GM21528 (cell line): ENCODE measurements around the gene NAA80.
"Not testable (repeated sequence)": the region's sequence is repeated elsewhere in the genome, so short reads cannot be mapped to it uniquely, and the experiment has no call there.

Experiments
- ATAC-seq: cut with Tn5 transposase; IDR thresholded peaks from one replicate; pipeline ENCODE4 v1.9.1; 2021; ENCODE audit warnings: mild to moderate bottlenecking, moderate library complexity; ENCODE audit not compliant: unreplicated experiment, low FRiP score

Gene NAA80

DNA sequence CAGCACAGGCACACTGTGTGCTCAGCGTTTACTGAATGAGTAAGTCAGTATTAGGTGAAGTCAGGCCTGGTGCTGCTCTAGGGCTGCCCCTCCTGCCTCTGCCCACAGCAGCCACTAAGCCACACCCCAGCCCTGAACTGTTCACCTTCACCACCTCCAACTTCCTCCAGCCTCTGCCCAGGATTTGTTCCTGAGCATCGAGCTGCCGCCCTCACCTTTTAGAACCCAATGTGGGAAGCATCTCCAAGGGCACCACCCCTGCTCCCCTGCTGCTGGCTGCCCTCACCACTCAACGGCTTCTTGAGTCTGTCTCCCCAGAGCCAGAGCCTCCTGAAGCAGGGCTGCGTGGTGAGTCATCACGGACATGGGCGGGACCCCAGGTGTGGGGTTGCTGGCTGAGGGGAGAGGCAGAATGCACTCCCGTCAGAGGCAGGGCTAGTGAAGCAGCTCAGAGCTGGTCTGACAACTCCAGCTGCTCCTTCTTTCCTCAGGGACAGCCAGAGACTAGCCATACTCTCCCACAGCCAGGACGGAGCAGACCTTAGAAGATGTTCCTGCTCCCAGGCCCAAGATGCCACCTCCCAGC, 17.5 kb upstream of the NAA80 start:
- ATAC-seq = no peak

DNA sequence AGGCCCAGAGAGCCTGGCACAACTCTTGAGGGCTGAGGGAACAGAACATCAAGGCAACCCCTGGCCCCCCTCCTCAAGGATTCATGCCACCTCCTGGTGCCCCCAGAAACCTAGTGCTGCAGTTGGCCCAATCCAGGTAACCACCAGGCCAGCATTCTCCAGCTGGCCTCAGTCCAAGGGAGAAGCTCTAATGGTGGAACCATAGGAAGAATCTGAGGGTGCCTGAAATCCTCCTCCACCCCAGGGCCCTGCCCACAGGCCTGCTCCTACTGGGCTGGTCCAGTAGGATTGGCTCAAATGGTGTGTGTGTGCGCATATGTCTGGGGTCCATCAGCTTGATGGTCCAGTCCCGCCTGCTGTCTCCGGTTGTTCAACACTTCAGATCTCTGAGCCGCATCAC, 15.6 kb upstream of the NAA80 start:
- ATAC-seq = no peak

DNA sequence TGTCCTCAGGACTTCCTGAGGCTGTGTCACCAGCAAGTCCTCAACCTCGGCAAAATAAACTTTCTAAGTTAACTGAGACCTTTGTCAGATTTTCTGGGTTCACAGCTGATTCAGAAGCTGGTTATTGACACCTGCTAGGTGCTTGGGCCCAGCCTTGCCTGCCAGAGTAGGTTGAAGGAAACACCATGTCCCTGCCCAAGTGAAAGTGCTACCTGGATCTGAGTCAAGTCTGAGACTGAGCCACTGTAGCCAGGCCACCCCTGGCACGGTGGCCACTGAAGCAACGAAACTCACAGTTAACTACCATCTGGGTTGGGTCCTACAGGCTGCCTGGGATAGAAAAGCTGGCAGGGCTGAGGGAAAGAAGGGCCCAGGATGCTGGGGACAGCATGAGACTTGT, 15.1 kb upstream of the NAA80 start:
- no peak for ATAC-seq

DNA sequence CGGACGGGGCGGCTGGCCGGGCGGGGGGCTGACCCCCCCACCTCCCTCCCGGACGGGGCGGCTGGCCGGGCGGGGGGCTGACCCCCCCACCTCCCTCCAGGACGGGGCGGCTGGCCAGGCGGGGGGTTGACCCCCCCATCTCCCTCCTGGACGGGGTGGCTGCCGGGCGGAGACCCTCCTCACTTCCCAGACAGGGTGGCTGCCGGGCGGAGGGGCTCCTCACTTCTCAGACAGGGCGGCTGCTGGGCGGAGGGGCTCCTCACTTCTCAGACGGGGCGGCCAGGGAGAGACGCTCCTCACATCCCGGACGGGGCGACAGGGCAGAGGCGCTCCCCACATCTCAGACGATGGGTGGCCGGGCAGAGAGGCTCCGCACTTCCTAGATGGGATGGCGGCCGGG, 12.8 kb upstream of the NAA80 start:
- not testable (repeated sequence) for ATAC-seq

DNA sequence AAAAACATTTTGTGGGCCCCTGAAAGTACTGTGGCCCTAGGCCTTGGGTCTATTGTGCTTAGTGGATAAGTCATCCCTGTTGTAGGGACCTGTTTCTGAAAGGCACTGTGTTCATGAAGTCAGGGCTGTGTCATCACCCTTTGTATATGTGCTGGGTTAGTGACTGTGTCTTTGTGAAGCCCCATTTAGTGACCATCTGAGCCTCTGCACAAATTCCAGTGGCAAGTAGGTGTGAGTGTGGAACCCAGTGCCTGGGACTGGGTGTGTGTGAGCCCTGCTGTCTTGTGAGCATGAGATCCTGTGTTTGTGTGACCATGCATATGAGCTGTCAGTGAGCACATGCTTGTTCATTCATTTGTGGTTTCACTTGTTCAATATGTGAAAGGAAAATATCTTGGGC, 5.4 kb upstream of the NAA80 start:
- no peak for ATAC-seq

DNA sequence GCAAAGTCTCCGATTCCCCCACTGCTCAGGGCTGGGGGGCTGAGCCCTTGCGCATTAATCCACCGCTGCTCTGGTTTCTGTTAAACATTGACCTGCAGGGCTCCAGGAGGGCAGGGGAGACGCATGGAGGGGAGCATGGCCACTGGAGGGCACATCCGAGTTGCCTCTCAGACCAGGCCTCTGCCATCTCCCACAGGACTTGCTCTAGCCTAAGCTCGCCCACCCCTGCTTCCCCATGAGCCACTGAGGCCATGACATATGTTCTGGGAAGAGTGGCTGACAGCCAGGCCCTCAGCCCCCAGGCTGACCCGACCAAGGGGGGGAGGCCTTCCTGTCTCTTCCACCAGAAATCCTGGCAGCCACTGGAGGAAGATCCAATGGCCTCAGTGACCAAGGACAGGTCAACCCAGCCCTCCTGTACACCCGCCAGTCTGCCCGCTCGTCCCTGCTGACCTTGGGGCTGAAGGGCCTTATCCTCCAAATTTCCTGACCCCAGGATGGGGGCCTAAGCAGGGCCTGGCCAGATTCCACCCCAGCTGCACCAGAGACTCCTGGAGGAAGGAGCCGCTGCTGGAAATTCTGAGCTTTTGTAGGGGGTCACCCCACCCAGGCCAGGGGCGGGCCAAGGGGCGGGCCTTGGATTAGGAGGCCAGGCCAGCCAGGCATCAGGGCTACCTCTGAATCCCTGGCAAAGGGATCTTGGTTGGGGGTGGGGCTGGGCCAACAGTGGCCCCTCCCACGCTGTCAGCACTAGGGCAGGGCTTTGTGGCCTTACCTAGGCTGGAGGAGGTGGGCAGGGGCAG, 4.0 kb upstream of the NAA80 start, which contains the start of gene HYAL1:
HYAL1 (minus strand) TSS at position 562 of the 803 bp plus-strand sequence. CDS start 618 bp downstream, outside the sequence.
- ATAC-seq = no peak

DNA sequence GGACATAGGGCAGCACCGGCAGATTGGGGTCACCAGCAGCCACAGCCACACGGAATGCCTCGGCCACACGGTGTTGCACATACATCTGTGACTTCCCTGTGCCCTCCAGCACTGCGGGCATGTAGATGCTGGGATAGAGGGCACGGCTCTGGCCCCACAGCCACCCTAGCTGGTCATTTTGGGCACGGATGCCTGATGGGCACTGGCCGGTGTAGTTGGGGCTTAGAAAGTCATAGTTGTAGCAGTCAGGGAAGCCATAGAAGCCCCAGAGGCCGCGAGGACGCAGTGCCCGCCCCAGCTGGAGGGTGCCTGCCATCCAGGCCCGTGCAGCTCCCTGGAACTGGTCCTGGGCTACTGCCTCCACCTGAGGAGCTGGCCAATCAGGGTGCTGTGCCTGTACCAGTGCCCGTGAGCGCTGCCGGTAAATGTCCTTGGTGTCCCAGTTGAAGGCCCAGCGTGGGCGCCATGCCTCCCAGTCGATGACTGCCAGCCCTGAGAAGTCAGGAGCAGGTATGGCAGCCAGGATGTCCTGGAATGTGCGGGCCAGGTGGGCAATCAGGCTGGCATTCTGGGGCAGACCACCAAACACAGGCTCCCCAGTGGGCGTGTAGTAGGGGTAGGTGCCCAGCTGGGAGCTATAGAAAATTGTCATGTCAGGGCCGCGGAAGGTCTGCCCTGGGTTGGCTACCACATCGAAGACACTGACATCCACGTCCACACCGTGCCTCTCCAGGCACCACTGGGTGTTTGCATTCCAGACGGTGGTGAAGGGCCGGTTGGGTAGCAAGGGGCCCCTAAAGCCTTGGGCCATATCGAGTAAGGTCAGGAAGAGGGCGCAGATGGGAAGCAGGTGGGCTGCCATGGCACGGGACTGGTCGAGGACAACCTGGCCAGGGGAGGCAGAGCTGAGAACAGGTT, 3.1 kb upstream of the NAA80 start:
- ATAC-seq = no peak

DNA sequence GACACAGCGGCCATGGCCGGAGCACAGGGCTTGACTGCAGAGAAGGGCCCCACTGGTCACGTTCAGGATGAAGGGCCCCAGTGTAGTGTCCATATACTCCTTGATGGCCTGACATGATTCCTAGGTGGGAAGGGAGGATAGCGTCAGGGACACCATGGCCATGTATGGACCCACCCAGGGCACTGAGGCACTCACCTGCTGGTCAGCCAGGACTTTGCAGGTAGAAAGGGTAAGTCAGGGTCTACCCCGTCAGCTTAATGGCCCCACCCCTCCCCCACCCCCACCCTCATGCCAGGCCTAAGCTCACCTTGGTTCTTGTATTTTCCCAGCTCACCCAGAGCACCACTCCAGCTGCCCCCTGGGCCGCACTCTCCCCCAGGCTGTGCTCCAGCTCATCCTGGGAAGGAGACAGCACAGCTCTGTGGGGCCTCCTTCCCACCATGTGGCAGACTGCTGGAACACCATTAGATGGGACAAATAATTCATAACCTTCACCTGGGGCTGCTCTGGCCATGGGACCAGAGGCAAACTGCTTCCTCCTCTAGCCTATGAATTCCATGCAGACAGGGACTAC, 1.6 kb upstream of the NAA80 start:
- no peak for ATAC-seq

DNA sequence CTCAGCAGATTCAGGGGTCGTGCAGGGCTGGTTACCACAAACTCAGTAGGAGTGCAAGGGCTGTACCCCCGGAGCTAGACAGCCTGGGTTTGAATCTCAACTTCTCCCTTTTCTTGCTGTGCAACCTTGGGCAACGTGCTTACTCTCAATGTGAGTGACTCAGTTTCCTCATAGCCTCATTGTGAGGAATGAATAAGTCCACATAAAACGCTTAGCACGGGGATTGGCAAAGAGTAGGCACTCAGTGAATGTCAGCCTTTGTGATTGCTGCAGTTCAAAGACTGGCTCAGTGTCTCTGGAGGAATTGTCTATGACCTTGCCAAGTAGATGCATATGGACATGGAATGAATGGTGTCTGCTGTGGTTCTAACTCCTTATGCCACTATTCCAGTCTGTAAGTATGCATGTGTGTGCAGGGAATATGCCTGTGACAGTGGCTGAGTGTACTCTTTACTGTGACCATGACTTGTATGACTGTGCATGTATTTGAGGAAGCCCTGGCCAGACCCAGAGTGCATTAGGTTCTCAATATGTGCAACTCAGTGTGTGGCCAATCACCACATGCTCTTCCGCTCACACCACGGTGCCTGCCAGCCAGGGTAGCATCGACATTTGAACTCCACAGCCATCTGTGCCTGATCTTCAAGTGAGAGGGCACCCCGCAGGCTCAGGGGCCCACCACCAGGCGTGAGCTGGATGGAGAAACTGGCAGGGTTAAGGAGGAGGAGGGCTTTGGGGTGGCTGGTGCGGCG, 900 bp upstream of the NAA80 start:
- no peak for ATAC-seq

DNA sequence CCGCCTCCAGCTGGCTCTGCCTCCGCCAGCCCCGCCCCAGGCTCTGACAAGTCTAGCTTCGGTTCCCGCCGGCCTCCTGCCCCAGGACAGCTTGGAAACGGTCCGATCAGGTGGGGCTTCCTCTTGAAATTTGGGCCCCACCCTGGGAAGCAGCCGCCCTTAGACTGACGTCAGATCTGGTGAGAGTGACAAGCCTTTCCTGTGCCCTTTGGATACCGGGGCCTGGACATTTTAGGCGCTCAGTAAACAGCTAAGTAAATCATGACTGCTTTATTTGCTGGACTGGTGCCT, 378 bp upstream of the NAA80 start:
- no peak for ATAC-seq

DNA sequence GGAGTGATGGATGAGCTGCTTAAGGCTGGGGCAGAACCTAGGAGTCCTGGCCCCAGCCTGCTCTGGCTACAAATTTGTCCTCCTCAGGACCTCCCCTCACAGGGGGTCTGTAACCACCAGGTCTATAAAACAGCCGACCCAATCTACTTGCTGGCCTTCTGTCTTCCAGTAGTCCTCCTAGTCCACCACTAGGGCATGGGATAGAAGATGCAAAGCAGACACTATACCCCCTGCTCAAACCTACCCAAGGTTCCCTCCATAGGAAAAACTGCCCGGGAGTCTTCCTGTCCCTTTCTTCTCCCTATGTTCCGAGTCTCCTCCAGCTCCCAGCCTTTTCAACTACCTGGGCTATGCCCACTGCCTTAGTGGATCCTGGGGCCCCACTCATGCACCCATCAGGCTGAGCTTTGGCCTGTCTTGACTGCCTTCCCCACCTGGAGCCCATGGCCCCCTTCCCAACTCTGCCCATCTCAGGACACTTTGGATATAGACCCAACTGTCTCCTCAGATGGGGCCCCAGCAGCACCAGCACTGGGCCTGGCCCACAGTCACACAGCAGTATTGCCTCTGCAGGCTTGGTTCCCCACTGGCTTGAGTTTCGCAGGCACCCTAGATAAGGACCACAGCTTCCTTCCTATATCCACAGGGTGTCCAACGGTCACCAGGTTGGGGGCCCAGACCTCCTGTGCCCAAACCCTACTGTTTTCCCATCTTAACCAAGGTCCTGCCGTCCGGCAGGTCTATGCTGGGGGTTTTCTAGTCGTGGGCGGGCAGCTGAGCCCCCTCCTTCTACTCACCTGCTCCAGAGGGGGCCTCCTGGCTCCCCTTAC, 1.1 kb downstream of the NAA80 start:
- no peak for ATAC-seq

DNA sequence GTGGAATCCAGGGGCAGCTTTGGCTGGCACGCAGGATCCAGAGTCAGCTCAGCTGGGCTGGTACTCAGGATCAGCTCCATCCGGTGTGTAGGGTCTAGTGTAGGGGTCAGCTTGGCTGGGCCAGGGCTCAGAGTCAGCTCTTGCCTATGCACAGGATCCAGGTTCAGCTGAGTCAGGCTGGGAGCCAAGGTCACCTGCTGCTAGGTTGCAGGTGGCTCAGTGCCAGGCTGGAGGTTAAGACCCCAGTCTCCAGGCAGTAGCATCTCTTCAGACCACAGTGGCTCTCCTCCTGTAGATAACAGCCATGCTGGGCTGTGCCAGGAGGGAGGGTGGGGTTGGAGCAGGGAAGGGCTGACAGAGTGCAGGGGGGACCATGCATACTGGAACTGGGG, 1.8 kb downstream of the NAA80 start:
- ATAC-seq = no peak

DNA sequence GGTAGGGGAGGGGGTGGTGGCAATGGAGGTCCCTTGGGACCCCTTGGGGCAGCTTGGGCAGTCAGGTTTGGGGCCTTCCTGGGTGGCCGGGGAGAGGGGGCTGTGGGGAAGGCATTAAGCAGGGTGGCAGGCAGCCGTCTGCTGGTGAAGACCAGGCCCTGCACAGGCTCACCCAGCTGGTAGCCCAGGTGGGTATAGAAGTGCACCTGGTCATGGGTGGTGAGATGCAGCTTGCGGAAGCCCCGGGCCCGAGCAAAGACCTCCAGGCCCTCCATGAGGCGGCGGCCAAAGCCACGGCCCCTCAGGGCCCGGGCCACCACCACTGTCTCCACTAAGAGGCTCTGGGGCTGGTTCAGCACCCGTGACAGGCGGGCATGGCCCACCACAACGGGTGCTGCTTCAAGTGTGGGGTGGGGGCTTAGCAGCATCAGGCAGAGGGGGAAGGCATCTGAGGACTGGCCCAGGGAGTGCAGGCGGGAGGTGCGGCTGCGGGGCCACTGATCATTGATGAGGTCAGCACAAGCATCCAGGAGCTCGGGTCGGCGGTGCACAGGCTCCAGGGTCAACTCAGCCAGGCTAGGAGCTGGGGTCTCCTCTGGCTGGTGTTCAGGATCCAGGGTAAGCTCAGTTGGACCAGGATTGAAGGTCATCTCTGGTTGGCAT, 2.4 kb downstream of the NAA80 start:
- ATAC-seq = no peak

DNA sequence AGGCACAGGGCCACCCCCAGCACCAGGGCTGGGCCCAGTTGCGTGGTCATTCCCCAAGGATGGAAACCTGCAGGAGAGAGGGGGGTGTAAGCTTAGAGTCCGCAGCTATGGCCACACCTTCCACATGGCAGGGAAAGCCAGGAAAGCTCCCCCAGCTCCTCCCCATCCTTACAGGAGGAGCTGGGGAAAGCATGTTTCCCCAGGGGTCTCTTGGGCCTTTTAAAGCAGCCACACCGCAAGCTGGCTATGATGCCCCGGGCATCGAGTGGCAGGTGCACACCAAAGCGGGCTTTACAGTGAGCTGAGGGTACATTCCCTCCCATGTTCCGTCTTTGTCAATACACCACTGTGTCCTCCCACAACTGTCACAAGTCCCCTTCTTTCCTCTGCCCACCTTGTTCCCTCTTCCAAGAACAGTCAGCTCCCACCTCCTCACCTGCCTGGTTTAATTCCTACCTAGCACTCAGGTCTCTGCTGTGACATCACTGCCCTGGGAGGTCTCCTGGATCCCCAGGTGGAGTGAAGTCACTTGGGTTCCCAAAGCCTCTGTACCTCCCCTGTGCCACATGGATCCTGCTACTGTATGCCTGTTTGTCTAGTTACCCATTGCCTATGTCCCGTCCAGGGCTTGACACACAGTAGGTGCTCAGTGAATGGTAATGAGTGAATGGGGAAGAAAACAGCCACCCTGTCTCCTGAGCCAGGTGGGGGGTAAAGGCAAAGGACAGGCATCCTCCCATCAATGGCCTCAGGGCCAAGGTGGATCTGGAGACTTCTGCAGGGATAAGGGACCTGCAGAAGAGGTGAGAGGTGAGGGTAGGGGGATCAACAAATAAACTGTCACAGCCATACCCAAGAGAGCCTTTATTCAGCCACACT, 3.4 kb downstream of the NAA80 start:
- ATAC-seq = no peak

DNA sequence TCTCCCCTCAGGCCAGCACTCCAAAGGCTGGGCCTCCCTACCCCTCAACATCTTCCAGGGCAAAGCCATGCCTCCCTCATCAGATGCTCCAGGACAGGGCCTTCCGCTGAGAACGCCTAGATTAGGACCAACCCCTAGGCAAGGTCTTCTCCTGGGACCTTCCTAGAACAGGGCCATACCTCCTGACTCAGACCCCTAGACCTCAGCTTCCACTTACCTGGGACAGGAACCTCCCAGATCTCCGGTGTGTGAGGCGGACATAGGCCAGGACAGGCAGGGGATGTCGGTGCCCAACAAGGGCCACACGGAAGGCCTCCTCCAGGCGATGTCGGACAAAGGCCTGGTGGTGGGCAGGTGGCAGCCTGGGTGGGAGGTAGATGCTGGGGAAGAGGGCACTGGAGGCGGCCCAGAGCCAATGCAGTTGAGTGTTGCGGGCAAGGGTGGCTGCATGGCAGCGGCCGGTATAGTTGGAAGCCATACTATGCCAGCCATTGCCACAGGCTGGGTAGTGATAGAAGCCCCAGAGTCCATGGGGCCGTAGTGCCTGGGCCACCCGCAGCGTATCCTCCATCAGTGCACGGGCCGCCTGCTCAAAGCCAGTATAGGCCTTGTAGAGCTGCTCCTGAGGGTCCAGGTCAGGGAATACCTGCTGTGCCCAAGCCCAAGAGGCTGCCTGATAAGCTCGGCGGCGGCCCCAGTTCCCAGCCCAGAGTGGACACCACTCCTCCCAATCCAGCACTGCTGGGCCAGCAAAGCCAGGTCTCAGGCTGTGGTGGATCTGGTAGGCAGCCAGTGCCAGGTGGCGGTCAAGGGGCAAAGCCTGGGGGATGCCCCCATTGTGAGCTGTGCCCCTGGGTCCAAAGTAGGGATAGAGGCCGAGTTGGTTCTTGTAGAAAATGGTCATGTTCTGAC, 4.5 kb downstream of the NAA80 start:
- no peak for ATAC-seq

DNA sequence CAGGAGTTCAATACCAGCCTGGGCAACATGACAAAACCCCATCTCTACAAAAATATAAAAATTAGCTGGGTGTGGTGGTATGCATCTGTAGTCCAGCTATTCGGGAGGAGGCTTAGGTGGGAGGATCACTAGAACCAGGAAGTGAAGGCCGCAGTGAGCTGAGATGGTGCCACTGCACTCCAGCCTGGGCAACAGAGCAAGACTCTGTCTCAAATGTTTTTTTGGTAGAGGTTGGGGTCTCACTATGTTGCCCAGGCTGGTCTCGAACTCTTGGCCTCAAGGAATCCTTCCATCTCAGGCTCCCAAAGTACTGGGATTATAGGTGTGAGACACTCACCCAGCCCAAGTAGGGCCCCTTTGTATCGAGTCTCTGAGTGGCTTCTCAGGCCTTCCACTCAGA, 5.1 kb downstream of the NAA80 start:
- no peak for ATAC-seq
